GM19035 (cell line): Measurements from ENCODE around the gene ZBP1.

Source experiments
- ATAC-seq: cut with Tn5 transposase; IDR thresholded peaks from one replicate; pipeline ENCODE4 v1.9.1; 2021; ENCODE audit not compliant: unreplicated experiment

The ZBP1 gene, protein sequence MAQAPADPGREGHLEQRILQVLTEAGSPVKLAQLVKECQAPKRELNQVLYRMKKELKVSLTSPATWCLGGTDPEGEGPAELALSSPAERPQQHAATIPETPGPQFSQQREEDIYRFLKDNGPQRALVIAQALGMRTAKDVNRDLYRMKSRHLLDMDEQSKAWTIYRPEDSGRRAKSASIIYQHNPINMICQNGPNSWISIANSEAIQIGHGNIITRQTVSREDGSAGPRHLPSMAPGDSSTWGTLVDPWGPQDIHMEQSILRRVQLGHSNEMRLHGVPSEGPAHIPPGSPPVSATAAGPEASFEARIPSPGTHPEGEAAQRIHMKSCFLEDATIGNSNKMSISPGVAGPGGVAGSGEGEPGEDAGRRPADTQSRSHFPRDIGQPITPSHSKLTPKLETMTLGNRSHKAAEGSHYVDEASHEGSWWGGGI

DNA sequence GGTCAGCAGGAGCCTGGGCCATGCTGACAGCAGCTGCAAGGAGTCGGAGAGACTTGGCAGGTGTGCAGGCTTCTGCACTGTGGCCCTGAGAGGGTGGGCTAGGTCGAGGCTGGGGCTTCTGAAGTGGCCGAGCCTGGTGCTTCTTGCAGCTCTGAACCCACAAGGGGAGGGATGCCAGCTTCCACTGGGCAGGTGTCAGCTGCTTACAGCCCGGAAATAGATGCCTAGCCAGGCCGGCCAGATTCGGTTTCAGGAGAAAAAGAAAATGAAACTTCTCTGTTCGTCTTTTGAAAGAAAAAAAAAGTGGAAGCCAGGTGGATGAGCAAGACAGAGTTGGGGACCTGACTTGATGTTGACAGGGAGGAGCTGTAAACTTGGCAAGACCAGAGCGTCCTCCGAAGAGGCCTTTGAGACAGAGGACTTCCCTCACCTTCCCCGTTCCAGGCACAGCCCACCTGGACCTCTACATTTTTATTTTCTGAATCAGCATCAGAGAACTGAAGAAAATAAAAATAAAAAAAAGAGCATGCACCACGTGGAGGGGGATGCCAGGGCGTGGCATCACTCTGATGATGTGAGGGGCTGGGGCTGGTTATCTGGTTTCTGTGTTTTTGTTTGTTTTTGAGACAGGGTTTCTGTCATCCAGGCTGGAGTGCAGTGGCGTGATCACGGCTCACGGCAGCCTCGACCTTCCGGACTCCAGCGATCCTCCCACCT, at the start of gene ZBP1:
ZBP1 (minus strand) TSS at position 153 of the 717 bp plus-strand sequence; CDS start at position 22, 131 bp downstream.
- peak; percentile 57 for ATAC-seq

DNA sequence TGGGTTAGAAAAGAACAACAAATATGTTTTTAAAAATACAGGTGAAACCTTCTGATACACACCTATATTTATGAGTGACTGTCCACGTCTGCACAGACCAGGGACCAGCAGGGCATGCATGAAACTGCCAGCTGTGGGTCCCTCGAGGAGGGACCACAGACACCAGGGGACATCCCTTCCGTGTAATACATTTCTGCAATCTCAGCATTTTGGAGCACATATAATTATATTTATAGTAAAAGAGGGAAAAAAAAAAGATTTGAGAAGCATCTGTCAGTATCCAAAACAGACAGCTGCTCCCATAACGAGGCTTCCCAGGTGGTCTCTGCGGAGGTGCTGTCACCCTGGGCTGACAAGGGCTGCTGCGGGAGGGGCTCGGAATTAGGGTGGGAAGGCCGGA, 49.4 kb upstream of the ZBP1 start:
- no peak for ATAC-seq

DNA sequence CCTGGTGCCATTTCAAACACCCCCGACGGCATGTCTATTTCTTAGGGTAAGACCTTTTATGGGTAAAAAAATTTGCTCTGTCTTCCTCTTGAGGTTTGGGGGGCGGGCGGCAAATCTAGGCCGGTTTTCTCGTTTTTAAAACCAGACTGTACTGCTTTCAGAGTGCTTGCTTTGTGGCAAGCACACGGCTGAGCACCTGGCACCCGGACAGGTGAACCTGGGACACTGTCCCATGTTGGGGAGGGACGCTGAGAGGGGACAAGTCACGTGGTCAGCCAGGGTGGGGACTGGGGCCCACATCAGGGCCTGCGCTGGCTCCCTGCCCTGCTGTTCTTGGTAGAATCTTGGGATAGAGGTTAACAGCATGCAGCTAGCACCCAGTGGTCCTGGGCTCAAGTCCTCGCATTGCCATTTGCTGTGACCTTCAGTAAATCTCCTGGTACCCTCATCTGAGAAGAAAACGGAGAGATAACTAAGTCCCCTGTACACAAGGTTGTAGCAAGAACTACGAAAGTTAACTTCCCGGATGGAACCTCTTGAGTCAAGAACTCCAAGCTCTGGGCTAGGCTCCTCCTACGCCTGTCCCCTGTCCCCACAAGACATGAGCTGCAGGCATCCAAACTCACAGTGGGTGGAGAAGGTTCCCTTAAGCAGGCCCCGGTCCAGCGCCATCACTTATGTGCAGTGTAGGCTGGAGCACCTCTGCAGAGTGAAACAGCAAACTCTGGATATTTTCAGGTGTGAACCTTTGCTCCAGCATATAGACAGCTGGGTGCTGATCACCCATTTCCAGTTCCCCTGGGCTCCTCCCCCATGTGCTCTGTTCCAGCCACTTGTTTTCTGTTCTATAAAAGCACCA, 47.9 kb upstream of the ZBP1 start:
- ATAC-seq = no peak

DNA sequence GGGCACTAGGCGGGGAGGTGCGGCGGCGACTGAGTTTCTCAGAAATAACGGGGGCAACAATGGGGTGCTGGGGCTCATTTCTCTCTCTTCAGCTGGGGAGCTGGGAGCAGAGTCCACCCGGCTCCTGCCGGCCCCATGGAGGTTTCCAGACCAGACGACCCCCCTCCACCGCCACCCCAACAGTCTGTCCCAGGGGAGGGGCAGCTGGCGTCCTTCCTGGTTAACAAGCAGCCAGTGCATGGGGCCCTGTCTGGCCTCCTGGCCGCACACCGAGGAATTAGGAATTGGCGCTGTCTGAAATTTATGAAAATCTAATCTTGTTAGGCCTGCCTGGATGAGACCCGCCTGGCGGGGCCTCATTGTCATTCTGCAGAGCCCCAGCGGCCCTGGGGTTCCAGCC, 47.2 kb upstream of the ZBP1 start:
- ATAC-seq = no peak

DNA sequence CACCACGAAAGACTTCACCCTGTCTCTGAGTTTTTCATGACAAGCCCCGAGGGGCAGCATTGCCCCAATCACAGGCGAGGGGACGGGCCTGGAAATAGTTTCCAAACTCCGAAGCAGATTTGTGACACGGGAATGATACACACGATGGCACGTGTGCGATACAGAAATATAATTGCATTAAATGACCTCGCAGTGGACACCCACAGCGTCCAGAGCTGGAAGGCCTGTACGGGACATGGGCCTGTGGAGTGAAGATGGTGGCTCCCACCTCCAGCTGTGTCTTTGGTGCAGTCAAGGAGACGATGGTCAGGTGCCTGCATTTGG, 46.6 kb upstream of the ZBP1 start:
- no peak for ATAC-seq

DNA sequence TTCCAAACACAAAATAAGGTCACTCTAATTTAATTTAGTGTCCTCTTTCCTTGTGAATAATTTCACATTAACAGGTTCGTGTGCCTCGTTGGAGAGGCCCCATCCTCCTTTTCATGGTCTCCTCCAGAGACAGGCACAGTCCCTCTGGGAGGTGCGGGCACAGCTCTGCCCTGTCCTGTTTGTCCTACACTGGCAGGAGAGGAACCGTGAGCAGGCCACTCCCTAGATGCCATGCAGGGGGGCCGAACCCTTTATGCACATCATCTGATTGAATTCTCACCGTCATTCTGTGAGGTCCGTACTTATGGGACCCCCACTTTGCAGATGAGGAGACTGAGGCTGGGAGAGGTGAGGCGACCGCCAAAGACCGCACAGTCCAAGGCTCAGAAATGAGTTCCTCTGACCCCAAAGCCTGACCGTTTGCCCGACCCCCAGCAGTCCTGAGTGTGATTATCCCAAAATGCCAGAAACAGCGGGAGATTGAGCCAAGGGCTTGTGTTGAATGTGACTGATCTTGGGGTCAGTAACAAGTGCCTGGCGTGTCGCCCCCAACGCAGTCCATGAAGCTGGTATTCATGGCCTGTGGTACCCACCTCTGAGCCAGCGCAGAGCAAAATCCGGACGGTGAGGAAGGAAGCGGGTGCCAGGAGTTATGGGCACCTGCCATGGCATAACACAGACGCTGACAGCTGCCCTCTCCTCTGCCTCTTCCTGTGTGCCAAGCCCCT, 46.0 kb upstream of the ZBP1 start:
- no peak for ATAC-seq

DNA sequence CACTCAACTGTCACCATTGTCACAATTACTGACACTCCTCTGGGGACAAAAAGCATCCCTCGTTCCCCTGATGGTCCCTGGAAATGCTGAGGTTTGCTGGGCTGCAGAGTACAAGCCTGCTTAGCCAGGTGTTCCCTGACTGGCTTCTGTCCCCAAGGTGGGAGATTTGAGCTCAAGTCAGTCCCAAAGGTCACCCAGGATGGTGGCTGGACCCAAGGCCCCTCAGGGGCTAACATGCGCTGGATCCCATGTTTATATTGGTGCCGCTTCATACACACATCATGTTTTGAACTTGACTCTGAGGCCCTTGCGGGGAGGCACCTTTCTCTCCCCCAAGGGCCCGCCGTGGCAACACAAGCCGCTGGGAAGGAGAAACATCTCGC, 45.4 kb upstream of the ZBP1 start:
- ATAC-seq = no peak

DNA sequence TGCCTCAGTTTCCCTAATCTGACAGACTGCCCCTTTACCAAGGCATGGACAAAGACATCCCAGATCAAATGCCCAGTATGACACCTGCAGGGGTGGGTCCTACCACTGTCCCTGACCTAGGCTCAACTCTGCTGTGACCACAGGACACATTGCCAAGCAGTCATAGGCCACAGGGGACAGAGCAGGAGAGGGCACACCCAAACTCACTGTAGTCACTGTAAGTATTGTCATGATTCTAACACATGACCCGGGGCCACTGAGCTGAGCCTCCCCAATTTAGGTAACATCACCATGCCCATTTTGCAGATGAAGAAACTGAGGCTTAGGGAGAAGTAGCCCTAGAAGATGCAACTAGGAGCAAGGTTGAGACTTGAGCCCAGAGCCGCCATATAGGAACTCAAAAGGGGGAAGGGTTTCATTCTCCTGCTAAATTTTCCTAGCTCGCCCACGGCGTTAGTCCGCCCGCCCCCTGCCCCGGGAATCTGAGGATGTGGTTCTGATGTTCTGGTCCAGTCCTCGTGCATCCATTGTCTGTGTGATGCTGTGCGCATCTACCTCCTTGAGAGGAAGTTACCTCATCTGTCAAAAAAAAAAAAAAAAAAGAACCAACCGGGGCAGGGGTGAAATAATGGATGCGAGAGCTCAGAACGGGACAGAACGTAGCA, 44.8 kb upstream of the ZBP1 start:
- ATAC-seq = no peak

DNA sequence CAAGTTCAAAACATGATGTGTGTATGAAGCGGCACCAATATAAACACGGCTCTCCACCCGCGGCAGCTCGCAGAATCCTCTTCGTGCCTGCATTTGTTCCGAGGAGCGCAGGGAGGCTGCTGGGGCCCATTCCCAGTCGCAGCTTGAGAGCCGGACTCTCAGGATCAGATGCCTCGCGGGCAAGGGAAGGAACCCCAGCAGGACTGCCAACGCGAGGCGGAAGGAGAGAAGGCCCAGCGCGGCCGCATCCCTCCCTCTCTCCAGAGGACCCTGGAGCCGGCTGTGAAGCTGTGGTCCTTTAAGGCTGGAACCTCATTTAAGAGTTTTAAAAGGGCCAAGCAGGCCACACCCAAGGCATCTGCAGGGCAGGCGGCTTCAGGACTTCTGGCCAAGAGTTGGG, 44.2 kb upstream of the ZBP1 start:
- no peak for ATAC-seq

DNA sequence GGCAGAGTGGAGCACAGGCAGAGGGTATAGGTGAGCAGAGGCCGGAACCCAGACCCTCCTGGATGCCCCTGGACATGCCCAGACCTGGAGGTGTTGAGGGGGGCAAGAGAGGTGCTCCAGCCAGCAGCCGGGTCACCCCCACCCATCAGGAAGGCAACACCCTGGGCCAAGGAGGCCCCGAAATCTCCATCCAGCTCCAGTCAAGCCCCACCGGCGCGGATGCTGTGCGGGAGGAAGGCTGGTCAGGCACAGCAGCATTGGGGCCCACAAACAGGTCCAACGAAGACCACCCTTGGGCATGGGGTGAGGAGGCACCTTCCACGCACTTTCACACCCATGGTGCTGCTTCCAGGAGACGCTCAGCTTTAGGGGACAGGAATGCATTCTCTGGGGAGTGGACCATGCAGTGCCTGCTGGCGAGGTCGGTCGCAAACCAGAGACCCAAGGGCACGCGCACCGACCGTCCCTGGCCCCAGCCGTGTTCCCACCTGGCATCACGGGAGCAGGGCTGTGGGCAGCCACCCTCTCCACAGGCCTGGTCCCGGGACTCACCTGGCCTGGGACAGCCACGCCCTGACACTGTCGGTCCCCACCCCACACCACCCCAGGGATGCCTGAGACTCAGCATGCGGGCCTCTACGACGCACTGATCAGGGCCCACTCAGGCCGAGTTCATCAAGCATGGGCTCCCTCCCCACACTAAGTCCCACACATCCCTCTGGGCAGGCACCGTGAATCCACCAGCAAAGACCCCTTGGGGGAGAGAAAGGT, 43.6 kb upstream of the ZBP1 start:
- ATAC-seq = no peak

DNA sequence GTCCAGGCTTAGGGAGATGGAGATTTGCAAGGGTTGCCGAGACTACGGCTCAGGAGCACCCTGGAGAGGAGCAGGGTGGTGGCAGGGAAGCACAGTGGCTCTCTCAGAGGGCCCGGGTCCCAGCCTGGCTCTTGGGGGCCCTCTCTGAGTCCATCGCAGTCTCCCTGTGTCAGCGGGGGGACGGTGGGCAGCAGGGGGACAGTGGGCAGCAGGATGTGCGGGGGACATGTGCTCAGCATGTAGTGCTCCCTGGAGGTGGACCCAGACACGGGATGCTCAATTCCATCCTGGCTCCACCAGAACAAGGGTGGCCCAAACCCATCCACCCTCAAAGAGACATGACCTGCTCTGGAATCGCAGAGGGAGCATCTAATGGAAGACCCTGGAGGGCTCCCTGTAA, 43.0 kb upstream of the ZBP1 start:
- ATAC-seq = no peak

DNA sequence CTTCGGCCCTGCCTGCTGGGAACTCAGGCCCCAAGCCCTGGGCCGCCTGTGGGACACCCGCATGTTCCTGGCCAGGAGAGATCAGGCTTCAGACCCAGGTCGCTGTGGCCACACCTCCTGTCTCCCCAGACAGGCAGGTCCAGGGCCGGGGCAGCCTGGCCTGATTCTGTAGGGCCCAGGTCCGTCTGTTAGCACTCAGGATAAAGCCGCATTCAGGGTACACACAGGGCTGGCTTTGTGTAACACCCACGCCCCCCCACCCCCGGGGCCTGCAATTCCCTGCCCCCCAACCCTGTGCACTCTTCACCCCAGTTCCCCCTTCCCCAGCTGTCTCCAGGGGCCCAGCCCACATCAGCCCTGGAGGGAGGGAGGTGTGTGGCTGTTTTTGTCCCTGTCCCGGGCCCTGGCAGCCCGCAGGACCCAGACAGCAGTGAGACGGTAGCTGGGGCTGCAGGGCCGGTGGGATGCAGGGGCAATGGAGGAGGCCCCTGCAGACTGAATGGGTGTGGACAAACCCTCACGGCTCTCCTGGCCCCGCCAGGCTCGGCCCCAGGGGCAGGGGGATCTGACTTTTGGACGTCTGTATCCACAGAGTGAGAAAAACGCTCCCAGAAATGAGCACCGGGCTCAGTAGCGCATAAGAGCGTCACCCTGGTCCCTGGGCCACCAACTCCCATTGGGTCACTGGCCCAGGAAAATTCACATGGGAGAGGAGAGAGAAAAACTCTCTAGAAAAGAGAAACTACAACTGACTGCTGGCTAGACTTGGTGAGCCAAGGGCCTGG, 42.4 kb upstream of the ZBP1 start:
- ATAC-seq = no peak

DNA sequence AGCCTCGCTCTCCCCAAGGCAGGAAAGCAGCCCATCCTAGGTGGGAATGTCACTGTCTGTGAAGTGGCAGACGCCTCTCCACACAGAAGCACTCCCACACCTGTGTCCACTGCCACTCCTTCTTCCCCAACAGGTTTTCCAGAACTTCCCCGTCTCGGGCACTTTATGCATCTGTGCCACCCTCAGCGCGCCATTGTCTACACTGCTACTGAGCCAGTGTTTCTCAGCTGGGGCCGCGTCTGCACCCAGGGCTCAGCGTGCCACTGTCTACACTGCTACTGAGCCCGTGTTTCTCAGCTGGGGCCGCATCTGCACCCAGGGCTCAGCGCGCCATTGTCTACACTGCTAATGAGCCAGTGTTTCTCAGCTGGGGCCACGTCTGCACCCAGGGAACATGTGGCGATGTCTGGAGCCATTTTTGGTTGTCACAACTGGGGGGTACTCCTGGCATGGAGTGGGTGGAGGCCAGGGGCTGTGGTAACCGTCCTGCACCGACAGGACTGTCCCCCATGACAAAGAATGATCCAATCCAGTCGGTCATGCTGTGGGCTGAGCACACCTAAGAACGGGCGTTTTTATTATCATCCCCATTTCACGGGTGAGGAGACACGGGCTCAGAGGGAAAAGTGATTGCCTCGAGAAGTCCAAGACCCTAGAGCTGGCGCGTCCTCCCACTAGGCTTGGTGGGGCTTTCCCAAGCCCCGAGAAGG, 41.7 kb upstream of the ZBP1 start:
- ATAC-seq = no peak

DNA sequence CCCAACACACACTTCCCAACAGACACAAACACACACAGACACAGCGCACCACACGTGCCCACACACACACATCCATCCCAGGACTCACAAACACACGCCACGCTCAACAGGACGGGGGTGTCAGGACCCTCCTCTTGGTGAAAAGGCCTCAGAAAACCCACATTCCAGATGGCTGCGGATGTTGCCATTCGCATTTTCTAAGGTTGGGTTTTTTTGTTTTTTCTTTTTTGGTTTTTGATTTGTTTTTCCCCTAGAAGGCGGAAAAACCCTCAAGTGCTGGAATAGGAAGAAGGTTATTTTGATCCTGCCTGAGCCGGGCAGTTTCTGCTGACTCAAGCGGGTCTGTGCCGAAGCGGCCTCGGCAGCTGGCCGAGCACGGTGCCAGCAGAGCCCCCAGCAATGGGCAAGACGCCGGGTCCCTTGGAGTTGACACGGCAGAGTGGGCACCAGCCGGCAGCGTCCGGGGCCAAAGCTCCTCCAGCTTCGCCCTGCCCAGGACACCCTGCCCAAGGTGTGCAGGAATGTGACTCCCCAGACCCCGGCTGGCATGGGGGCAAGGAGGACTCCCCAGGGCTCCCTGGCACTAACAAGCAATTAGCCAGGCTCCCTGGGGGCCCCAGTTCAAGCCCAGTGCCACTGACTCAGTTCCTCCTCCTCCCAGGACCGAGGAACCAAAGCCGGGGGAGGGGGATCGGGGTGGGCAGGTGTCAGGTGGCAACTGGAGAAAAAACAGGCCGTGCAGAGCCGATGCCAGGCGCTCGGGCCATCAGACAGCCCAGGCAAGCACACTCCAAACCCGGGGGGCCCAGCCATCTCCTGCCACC, 40.9 kb upstream of the ZBP1 start:
- no peak for ATAC-seq

DNA sequence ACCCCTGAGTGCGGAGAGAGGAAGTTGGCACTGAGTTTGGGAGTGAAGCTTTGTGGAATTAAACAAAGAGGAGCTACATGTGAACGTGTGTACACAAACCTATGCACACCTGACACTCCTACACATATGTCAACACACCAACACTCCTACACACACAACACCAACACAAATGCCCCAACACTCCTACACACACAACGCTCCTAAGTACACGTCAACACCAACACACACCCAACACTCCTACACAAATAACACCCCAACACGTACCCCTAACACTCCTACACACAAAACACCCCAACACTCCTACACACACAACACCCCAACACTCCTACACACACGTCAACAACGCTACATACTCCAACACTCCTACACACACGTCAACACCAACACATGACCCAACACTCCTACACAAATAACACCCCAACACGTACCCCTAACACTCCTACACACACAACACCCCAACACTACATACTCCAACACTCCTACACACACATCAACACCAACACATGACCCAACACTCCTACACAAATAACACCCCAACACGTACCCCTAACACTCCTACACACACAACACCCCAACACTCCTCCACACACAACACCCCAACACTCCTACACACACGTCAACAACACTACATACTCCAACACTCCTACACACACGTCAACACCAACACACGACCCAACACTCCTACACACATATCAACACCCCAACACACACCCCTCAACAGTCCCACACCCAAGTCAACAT, 40.1 kb upstream of the ZBP1 start:
- ATAC-seq = no peak

DNA sequence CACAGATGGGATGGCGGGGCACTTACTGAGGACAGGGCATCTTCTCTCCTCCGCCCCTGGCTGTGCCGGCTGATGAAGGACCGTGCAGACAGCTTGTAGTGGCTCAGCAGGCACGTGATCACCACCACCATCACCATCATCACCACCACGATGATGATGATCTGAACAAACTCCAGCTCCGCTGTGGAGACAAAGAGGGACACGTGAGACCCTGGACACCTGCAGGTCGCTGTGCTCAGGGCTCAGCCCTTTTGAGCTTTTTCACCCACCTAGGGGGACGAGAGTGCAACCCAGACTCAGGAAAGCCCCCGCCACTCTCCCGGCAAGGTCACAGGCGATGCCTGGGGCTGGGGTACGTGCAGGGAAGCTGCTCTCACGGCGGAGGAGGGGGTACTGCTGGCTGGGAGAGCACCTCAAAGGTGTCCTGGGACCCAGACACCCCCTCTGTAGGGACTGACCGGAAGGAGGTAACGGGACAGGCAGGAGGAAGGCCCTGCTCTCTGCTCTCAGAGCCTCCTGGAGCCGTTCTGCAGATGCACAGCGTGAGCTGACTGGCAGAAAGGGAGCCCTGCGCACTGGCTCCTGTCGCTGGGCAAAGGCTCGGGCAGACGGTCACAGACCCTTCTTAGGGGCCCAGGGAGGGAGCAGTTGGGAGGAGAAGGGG, 39.4 kb upstream of the ZBP1 start:
- ATAC-seq = no peak
